Endothelial cell of umbilical vein (primary cell): ENCODE data around the gene SLC4A11. TPM values are rescaled to one million over a fixed set of nuclear protein-coding genes. Genes with fewer than 3 reads are reported as not detected.

Experiments used
- BruUV-seq: library from RNA; stranded (reverse); fragments of 400-500 nt; replicated peaks from 2 replicates; lab custom pipeline; 2021; lab: Mats Ljungman, UMichigan
- CTCF ChIA-PET: fragments of 300-600, 350-600 bp; sonication (Branson Sonifier 250); formaldehyde crosslinking; loops from one replicate; lab custom pipeline; 2021; ENCODE audit warnings: antibody characterized with exemption, inconsistent platforms; lab: Charles Lee
- POLR2A ChIA-PET: fragments of 300-600, 350-600 bp; sonication (Branson Sonifier 250); formaldehyde crosslinking; loops from one replicate; lab custom pipeline; 2021; ENCODE audit warnings: antibody characterized with exemption, inconsistent platforms; lab: Charles Lee
- DNase-seq: peaks from one replicate; pipeline ENCODE4 v3.0.0-alpha.2; 2011; ENCODE audit warnings: low read depth, low spot score
- FAIRE-seq: peaks from 2 replicates; lab custom pipeline; 2011; peaks lifted over from hg19 to GRCh38; lab: Jason Lieb, UNC
- H2AFZ ChIP-seq: 2 replicates; pipeline ENCODE4 v1.6.0; 2012; ENCODE audit warnings: low read depth, low read length, control low read depth, inconsistent platforms
- H3K27ac ChIP-seq: 2 replicates; pipeline ENCODE4 v1.5.1; 2011; ENCODE audit warnings: low read depth, mild to moderate bottlenecking, control low read depth, low read length, moderate library complexity; ENCODE audit not compliant: insufficient read depth
- H3K27me3 ChIP-seq, 2 experiments: 2 replicates each; pipeline versions ENCODE4 v1.6.0 to v1.6.1; 2011; ENCODE audit warnings: low read length in 2 of 2, mixed read lengths in 1 of 2; ENCODE audit not compliant: control insufficient read depth in 2 of 2, insufficient read depth in 2 of 2
- H3K36me3 ChIP-seq, 2 experiments: 2 replicates in 1 of 2; 3 replicates in 1 of 2; pipeline ENCODE4 v1.5.1; 2011; ENCODE audit warnings: low read length in 2 of 2, mild to moderate bottlenecking in 1 of 2, moderate library complexity in 1 of 2; ENCODE audit not compliant: control insufficient read depth in 2 of 2, insufficient read depth in 2 of 2; ENCODE audit errors: extremely low read depth in 1 of 2
- H3K4me1 ChIP-seq: 3 replicates; pipeline ENCODE4 v1.5.1; 2011; ENCODE audit warnings: mild to moderate bottlenecking, low read length; ENCODE audit not compliant: control insufficient read depth, insufficient read depth; ENCODE audit errors: extremely low read depth
- H3K4me2 ChIP-seq: 2 replicates; pipeline ENCODE4 v1.6.1; 2011; ENCODE audit warnings: low read length, control low read depth, mixed read lengths; ENCODE audit not compliant: insufficient read depth
- H3K4me3 ChIP-seq, 3 experiments: fragments of 200-600 bp in 1 of 3; sonication (generic), shearing (Covaris generic) in 1 of 3; replicated peaks in 1 of 3; 2 replicates each; pipeline ENCODE4 v1.5.1; 2011 to 2016; ENCODE audit warnings: control low read depth in 3 of 3, low read length in 3 of 3, mild to moderate bottlenecking in 2 of 3, inconsistent platforms in 1 of 3, low read depth in 1 of 3, moderate library complexity in 1 of 3; ENCODE audit not compliant: insufficient read depth in 1 of 3
- H3K79me2 ChIP-seq: 2 replicates; pipeline ENCODE4 v1.6.0; 2012; ENCODE audit warnings: low read length, inconsistent platforms; ENCODE audit not compliant: control insufficient read depth, insufficient read depth
- H3K9ac ChIP-seq: replicated peaks from 2 replicates; pipeline ENCODE3; 2011; ENCODE audit warnings: low read length, control low read depth; ENCODE audit not compliant: insufficient read depth; ENCODE audit errors: extremely low read depth
- H3K9me1 ChIP-seq: replicated peaks from 3 replicates; pipeline ENCODE4 v1.6.0; 2011; ENCODE audit warnings: mild to moderate bottlenecking, low read length; ENCODE audit not compliant: control insufficient read depth, insufficient read depth; ENCODE audit errors: extremely low read depth
- H3K9me3 ChIP-seq: replicated peaks from 2 replicates; pipeline ENCODE4 v1.5.1; 2012; ENCODE audit warnings: low read length, inconsistent platforms; ENCODE audit not compliant: control insufficient read depth, insufficient read depth
- H4K20me1 ChIP-seq: replicated peaks from 2 replicates; pipeline ENCODE3; 2011; ENCODE audit warnings: mild to moderate bottlenecking, low read length; ENCODE audit not compliant: control insufficient read depth, insufficient read depth; ENCODE audit errors: extremely low read depth
- CTCF ChIP-seq, 2 donors: IDR thresholded peaks; 1 replicate in 1 of 2; 2 replicates in 1 of 2; pipeline ENCODE4 v1.5.1; 2011; ENCODE audit warnings: low read length in 2 of 2, mild to moderate bottlenecking in 2 of 2, moderate library complexity in 2 of 2, control low read depth in 1 of 2, inconsistent platforms in 1 of 2, low read depth in 1 of 2; ENCODE audit not compliant: insufficient read depth in 1 of 2; ENCODE audit errors: extremely low read depth in 1 of 2
- EZH2 ChIP-seq: IDR thresholded peaks from 2 replicates; pipeline ENCODE4 v1.6.1; 2012; ENCODE audit warnings: borderline replicate concordance, low read depth, mild to moderate bottlenecking, moderate library complexity, low read length, inconsistent platforms; ENCODE audit not compliant: severe bottlenecking
- FOS ChIP-seq: IDR thresholded peaks from 2 replicates; pipeline ENCODE4 v1.6.1; 2011; ENCODE audit warnings: mild to moderate bottlenecking, low read length, moderate library complexity, borderline replicate concordance; ENCODE audit not compliant: insufficient read depth
- GATA2 ChIP-seq: IDR thresholded peaks from 2 replicates; pipeline ENCODE4 v1.7.0; 2011; ENCODE audit warnings: low read depth, mild to moderate bottlenecking, moderate library complexity, mixed read lengths, low read length; ENCODE audit not compliant: insufficient read length, insufficient read depth
- JUN ChIP-seq: IDR thresholded peaks from 2 replicates; pipeline ENCODE4 v1.6.1; 2011; ENCODE audit warnings: borderline replicate concordance, low read depth; ENCODE audit not compliant: insufficient read length, insufficient read depth
- MAX ChIP-seq: IDR thresholded peaks from 2 replicates; pipeline ENCODE4 v1.6.1; 2011; ENCODE audit not compliant: insufficient read depth, insufficient read length
- MYC ChIP-seq: IDR thresholded peaks from one replicate; pipeline ENCODE4 v1.6.1; 2011; ENCODE audit warnings: mild to moderate bottlenecking, low read depth, low read length
- POLR2A ChIP-seq: IDR thresholded peaks from 2 replicates; pipeline ENCODE4 v1.6.1; 2012; ENCODE audit warnings: low read depth, mild to moderate bottlenecking, control low read depth, low read length
- POLR2AphosphoS5 ChIP-seq: IDR thresholded peaks from 2 replicates; pipeline ENCODE4 v1.6.1; 2012; ENCODE audit warnings: low read depth, mild to moderate bottlenecking, control low read depth, low read length, moderate library complexity; ENCODE audit not compliant: insufficient read depth
- dilution Hi-C: fragments of 300-500 bp; cut with MboI; formaldehyde crosslinking; loops from one replicate; pipeline ENCODE4 v1.15.0; 2019; ENCODE audit warnings: low sequenced_read_pairs; ENCODE audit not compliant: extremely low pct_ligation_motif_present
- intact Hi-C: fragments of 100-400 bp; cut with micrococcal nuclease; formaldehyde crosslinking; loops from one replicate; pipeline ENCODE4 v1.10.0; 2022
- polyA plus RNA-seq, 4 experiments: library from polyadenylated mRNA; depleted of rRNA in 3 of 4; stranded (reverse) in 3 of 4; unstranded in 1 of 4; fragments of >200 nt; gene quantifications; 2 replicates each; pipeline versions ENCODE4 v1.2.1 to v1.2.3, GENCODE V29; 2011 to 2012; ENCODE audit warnings: missing spikeins in 1 of 4
- total RNA-seq: library from RNA; stranded (reverse); gene quantifications from 2 replicates; pipeline ENCODE4 v1.2.3, GENCODE V29; 2021

SLC4A11 gene
- total and polyA plus RNA-seq, 2 donors (not counting 3 experiments of a cell fraction or from before 2014, with no cell fraction given) = 5.7 to 10.2 TPM

GRCh38 chr20:3231116-3231515 lies 7.9 kb downstream of the SLC4A11 start:
- H3K4me2 ChIP-seq = no peak overlapping the region
- POLR2A ChIA-PET = no interaction called here
- H3K79me2 ChIP-seq = no peaks in the 10 kb centered on the region
- no peaks in the 10 kb centered on the region for H3K36me3 ChIP-seq
- no peaks in the 10 kb centered on the region for H4K20me1 ChIP-seq
- intact Hi-C loops = no loop called here
- CTCF ChIA-PET = no interaction called here
- BruUV-seq = no TSS peak
- no peak for TF ChIP-seq EZH2
- TF ChIP-seq POLR2A = no peak
- TF ChIP-seq POLR2AphosphoS5 = no peak
- TF ChIP-seq CTCF (IDR thresholded peaks at IDR 0.05; ENCODE audit: extremely low read depth in 1 of 2, insufficient read depth in 1 of 2, low read depth in 1 of 2, low read length in 2 of 2) = no peak
- TF ChIP-seq GATA2 = no peak
- TF ChIP-seq JUN = no peak
- TF ChIP-seq FOS = no peak
- TF ChIP-seq MYC = no peak
- no peak for TF ChIP-seq MAX
- no peak overlapping the region for H3K27ac ChIP-seq
- no peaks in the 10 kb centered on the region for H3K27me3 ChIP-seq
- FAIRE-seq = no peak
- no peaks in the 10 kb centered on the region for H3K9me1 ChIP-seq
- H3K4me1 ChIP-seq = no peaks in the 10 kb centered on the region
- no peak for DNase-seq
- no peaks in the 10 kb centered on the region for H3K9me3 ChIP-seq
- no peak overlapping the region for H2AFZ ChIP-seq
- dilution Hi-C loops = no loop called here
- no peak overlapping the region for H3K4me3 ChIP-seq
- H3K9ac ChIP-seq = no peak overlapping the region
